HG02588 (cell line): ENCODE results near the gene EIF2AK2.

Source experiments
- ATAC-seq: cut with Tn5 transposase; IDR thresholded peaks from one replicate; pipeline ENCODE4 v1.9.1; 2021; ENCODE audit warnings: mild to moderate bottlenecking, moderate library complexity; ENCODE audit not compliant: unreplicated experiment

EIF2AK2 gene

DNA sequence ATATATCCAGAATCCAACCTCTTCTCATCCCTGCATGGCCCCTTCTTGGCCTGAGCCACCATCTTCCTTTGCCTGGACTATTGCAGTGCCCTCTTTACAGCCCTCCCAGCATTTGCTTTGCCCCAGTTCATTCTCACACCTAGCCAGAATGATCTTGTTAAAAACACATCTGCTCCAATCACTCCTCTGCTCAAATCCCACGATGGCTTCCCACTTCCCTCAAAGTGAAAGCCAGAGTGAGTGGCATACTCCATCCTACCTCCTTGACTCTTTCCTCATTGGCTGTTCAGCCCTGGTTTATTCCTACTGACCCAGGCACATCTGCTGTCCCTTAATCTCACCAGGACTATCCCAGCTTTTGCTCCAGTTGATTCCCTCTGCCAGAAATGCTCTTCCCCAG lies 17.0 kb upstream of the EIF2AK2 start:
- ATAC-seq, result no peak

DNA sequence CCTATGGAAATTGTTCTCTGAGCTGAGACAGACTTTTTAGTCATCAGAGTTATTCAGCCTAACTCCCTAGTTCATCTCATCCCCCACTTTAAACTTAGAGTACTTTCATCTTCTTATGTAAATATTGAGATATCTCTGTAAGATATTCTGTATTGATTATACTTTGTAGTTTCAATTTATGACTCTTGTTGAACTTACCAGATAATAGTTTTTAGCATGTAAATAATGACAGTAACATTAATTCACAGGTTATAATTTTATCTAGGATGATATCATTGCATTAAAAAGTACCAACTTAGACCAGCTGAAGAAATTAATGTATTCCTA lies 14.8 kb upstream of the EIF2AK2 start:
- ATAC-seq, result no peak

DNA sequence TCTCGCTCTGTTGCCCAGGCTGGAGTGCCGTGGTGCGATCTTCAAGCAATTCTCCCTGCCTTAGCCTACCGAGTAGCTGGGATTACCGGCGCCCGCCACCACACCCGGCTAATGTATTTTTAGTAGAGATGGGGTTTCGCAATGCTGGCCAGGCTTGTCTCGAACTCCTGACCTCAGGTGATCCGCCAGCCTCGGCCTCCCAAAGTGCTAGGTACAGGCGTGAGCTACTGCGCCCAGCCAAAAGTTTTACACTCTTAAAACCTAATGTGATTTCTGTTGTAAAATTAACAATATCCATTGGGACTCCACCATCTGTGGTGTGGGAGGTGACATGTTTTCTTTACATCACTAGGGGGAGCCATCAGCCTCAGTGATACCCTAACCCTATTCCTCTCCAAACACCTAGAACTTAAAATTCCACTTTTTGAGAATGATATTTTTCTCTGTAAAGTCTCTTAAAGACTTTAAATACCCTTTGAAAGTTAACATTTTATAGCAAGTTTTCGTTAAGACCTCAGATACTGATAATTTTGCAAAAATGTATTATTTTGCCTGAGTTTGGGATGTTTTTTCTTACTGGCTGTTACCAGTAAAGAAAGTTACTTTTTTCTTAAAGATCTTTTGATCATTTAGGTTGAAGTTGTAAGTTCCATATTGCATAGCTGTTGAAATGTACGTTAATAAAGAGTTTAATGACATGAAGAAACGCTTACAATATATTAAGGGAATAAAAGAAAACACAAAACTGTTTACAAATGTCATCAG lies 11.6 kb upstream of the EIF2AK2 start:
- peak; percentile 60 for ATAC-seq

DNA sequence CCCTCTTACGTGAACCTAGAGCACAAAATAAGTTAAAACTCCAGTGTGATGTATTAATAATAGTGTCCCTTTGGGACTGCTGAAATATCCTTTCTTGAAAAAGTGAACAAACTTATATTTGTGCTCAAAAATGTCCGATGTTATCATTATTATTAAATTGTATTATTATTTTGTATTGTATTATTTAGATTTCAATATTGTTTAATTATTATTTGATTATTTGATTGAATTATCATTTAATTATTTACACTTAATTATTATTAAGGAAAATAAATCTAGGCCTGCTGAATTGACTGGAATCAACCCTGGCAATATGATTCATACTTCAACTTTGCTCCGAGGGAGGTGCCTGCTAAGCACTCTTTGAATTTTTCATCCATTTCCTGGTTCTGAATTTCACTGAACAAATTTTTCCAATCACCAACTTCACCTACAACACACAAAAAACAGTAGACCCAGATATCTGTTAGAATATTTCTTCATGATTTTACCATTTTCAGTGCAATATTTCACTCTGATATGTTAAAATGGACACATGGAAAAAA lies 10.9 kb upstream of the EIF2AK2 start:
- ATAC-seq, result no peak

DNA sequence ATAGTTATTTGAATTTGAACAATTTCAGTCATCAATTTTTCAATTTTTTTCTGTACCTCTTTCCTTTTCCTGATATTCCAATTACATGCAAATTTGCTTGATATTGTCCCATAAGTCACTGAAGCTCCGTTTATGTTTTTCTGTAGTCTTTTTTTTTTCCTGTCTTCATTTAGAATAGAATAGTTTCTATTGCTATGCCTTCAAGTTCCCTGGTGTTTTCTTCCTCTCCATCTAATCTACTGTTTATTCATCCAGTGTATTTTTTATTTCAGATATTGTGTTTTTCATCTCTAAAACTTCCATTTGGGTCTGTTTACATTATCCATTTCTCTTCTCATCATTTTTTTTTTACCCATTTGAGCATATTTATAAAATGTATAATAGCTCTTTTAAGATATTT lies 8.0 kb upstream of the EIF2AK2 start:
- ATAC-seq, result no peak

DNA sequence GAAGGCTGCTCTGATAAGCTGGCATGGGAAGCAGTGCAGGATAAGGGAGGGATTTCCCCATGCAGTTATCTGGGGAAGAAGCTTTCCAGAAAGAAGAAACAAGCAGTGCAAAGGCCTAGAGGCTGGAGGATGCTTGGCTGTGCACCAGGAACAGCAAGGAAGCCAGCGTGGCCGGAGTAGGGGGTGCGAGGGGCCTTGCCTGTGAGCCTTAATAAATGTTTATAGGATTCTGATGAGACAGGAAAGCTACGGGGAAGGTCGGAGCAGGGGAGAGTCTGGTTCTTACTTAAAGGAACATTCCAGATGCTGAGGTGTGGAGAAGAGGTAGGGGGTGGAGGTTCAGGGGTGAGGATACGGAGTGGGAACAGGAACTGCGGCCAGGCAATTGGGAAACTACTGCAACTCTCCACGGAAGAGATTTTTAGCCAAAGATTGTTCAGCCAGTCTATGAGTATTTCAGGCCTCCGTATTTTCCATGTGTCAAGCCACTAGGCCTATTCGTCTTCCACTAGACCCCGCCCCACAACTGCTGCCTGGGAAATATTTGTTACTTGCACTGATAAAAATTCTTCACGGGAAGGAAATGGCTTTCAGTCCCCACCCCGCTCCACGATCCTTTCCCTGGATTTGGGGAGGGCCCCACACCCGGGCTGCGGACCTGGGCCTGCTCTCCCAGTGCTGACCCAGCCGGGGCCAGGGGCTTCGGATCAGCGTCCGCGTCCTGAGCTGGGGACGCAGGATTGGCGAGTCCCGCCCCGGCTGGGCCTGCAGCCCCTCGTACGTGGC lies 516 bp downstream of the EIF2AK2 start:
- peak; percentile 9 for ATAC-seq

DNA sequence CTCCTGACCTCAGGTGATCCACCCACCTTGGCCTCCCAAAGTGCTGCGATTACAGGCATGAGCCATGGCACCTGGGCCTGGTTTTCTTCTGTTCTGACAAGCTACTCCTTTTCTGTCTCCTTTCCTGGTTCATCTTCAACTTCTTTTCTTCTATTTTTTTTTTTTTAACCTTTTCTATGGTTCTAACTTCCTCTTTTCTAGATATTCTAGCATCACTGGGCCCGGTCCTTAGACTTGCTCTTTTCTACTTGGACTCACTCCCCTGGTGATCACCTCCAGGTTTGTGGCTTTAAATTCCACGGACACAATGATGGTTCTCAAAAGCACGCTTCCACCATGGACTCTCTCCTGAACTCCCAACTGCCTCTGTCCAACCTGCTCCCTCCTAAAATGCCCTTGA lies 2.0 kb downstream of the EIF2AK2 start:
- ATAC-seq, result no peak

DNA sequence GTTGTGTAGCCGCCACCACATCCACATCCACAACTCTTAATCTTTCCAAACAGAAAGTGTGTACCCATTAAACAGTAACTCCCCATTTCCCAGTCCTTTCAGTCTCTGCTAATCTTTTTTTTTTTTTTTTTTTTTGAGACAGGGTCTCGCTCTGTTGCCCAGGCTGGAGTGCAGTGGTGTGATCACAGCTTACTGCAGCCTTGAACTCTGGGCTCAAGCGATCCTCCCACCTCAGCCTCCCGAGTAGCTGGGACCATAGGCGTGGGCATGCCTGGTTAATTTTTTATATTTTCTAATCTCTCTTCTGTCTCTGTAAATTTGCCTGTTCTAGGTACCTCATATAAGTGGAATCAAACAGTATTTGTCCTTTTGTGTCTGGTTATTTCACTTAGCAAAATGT lies 3.6 kb downstream of the EIF2AK2 start:
- no peak for ATAC-seq

DNA sequence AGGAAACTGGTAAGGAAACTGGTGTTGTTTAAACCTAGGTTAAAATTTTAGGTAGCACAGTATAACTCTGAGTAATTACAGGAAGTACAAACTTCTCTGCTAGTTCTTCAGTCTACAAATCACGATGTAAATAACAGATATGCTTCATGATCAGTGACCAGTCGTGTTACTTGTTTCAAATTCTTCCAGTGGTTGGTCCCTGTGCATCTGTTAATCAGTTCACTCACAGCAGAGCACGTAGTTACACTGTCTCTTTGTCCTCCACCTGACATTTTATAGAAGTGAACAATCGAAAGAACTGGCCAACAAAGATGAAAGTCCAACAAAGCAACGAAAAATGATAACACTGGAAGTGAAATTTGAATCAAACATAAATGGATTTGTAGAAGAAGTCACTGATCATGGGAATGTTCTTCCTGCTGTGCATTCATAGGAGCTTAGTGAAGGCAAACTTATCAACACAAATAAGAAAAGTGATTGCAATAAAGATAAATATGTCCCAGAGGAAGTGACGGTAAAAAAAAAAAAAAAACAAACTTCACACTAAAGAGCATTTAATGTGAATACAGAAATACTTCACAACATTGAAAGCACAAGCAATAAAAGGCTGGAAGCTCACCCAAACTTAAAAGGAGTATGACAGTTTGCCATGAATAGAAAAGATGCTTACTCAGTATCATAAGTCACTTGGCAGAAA lies 7.0 kb downstream of the EIF2AK2 start:
- ATAC-seq, result no peak

DNA sequence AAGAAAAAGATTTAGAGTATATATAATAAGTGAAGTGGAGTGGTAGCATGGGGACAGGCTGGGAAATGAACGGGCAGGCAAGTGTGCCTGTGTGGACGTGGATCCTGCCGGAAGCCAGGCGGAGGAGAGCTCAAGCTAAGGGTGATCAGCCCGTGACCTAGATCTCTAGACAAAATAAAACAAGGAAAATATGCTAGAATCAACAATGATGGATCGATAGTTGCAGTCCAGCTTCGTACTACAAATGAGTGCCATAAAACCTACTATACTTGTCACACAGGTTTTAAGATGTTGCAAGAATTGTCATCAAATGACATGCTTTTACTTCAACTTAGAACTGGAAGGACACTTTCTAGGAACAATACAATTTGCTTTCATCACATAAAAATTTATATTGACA lies 8.5 kb downstream of the EIF2AK2 start:
- ATAC-seq, result no peak

DNA sequence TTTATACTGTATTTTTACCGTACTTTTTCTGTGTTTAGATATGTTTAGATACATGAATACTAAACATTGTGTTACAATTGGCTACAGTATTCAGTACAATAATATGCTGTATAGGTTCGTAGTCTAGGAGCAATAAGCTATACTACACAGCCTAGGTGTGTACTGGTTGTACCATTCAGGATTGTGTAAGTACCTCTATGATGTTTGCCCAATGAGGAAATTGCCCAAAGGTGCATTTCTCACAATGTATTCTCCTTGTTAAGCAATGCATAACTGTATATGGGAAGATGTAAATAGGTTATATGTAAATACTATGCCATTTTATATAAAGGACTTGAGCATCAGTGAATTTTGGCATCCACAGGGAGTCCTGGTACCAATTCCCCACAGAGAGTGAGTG lies 10.7 kb downstream of the EIF2AK2 start:
- ATAC-seq, result no peak

DNA sequence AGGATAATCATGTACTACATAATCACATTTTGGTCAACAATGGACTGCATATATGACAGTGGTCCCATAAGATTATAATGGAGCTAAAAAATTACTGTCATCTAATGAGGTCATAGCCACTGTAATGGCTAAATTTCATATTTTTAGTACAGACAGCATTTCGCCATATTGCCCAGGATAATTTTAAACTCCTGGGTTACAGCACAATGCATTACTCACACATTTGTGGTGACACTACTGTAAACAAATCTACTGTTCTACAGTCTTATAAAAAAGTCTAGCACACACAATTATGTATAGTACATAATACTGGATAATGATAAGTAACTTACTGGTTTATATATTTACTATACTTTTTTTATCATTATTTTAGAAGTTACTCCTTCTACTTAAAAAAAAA lies 12.8 kb downstream of the EIF2AK2 start:
- no peak for ATAC-seq

DNA sequence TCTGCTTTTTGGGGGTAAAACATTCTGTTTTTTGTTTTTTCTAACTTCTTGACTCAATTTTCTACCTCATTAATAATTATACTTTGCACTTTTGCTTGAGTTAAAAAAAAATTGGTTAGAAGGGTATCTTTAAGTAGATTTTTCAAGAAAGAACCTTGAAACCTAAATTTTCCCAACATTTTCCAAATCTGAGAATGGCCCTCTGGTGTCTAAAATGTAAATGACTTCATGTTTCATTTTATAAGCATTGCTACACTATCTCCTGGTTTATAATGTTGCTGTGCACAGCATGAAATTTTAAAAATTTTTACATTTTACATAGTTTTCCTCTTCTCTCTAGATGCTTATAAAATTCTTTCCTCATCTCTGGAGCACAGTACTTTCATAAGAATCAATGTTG lies 14.2 kb downstream of the EIF2AK2 start:
- no peak for ATAC-seq

DNA sequence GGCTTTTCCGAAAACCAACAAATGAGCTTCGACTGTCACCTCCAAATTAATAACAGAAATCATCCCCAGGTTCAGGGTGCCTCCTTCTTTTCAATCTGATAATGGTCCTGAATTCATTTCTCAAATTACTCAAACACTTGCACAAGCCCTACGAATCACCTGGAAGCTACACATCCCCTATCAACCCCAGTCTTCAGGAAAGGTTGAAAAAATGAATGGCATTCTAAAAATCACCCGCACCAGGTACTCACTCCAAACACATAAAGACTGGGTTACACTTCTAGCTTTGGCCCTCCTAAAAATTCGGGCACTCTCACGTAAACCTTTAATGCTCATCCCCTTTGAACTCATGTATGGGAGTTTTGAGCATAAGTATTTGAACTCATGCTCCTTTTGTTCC lies 23.9 kb downstream of the EIF2AK2 start:
- ATAC-seq, result no peak

DNA sequence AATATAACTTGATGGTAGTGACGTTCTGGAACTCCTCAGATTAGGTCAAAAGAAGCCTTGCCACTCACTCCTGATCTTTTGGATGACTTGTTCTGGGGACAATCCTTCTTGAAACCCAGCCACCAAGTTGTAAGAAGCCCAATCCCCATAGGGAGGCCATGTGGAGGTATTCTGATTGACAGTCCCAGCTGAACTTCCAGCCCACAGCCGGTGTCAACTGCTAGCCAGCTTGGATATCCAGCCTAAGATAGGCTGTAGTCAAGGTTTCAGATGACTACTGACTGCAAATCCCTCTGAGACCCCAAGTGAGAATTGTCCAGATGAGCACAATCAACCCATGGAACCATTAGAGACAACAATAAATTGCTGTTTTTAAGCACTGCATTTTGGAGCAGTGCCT lies 31.4 kb downstream of the EIF2AK2 start:
- no peak for ATAC-seq

DNA sequence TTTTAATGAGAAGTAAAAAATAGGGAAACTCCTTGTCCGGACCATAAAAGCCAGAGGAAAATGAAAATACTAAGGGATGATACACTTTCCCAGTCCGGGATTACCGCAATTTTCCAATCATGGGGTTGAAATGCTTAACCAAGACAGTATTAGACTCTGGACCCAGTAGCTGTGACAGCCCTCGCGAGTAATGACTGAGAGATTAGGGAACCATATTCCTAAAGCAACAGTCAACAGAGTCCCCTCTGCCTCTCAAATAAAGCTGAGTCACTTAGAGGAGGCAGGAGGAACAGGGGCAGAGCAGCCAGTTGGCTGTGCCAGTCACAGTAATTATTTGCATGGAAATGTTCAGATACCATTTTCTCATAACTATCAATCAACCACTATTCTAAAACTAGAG lies 37.6 kb downstream of the EIF2AK2 start:
- no peak for ATAC-seq

DNA sequence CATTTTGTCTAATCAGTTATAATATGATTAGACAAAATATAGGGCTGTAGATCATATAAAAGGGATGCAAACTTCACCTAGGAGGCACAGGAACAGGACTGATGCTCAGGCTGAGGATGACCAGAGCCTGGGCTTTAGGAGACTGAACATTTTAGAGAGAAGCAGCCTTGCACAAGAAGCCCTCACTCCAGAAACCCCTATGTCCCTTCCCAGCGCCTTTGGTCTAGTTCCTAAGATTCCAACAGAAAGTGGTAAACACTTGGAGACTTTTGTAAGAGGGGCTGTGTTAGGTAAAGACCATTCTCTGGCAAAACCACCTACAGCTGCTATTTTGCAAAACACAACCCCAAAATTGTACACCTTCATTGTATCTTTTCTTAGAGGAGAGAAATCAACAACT lies 39.2 kb downstream of the EIF2AK2 start:
- no peak for ATAC-seq

DNA sequence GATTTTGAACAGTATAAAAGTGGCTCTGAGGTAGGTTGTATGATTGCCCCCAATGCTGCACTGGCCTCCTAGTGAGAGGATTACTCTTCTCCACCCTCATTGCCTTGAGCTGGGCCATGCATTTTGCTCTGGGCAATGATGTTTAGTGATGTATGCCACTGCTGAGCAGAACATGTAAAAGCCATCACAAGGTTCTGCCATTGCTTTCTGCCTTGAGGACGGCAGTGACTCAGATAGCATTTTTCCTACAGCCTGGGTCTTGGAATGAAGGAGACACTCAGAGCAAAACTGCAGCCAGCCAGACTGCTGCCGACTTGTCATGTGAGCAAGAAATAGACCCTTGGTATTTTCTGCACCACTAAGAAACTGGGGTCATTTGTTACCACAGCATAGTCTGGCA lies 44.8 kb downstream of the EIF2AK2 start:
- no peak for ATAC-seq

DNA sequence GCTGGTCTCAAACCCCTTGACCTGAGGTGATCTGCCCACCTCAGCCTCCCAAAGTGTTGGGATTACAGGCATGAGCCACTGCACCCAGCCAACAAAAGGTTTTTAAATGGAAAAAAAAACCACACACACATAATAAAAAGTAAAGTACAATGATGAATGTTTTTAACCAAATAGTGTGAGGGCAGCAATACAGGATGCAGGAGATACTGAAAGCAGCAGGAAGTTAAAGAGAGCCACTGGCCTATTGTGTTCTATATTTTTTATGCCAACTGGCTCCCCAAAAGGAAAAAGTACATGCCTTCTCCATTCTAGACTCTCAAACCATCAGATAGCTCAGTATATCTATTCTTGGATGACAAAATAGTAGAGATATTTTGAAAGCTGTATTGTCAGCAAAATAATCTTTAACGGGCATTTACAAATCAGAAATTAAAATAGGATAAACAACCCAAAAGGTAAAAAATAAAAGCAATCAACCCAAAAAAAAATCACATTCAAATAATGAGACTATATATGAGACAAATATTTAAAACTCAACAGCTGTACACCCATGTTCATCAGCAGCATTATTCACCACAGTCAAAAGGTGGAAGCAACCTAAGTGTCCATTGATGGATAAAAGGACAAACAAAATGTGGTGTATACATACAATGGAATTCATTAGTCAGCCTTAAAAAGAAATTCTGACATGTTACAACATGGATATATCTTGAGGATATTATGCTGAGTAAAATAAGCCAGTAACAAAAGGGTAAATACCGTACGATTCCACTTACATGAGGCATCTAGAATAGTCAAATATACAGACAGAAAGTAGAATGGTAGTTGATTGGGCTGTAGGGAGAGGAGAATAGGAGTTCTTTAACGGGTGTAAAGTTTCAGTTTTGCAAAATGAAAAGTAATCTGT lies 46.2 kb downstream of the EIF2AK2 start:
- ATAC-seq, result no peak

DNA sequence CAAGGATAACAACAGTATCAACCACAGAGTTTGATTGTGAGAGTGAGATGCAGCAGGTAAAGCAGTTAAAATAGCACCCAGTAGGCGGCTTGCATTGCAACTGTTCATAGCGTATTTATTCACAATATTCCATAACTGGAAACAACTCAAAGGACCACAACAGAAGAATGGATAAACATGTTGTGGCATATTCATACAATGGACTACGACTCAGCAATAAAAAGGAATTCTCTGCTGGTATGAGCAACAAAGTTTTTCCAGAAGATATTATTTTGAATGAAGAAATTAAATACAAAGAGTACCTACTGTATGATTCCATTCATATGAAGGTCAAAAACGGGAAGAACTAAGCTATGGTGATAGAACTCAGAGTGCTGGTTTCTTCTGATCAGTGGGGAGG lies 47.3 kb downstream of the EIF2AK2 start:
- ATAC-seq, result no peak

DNA sequence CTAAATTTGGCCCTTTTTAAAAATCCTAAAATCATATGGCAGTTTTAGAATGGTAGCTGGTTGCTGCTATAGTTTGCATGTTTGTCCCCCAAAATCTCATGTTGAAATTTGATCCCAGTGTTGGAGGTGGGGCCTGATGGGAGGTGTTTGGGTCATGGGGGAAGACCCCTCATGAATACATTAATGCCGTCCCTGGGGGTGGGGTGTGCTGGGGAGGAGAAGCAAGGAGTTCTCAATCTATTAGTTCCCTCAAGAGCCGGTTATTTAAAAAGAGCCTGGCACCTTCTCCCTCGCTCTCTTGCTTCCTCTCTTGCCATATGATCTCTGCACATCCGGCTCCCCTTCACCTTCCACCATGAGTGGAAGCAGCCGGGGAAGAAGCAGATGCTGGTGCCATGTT lies 51.6 kb downstream of the EIF2AK2 start:
- ATAC-seq, result no peak
